Heart left ventricle (tissue), 13 donors: ENCODE data around the gene FCHSD1.

Experiments used
- CTCF ChIP-seq, 12 donors: fragments of 200-600 bp; sonication (generic) in 4 of 12; IDR thresholded peaks; one replicate each; pipeline versions ENCODE4 v1.5.0 to v1.8.0; 2018 to 2022; ENCODE audit warnings: antibody characterized with exemption in 12 of 12, mild to moderate bottlenecking in 5 of 12
- POLR2A ChIP-seq, 2 donors: fragments of 450-650 bp; IDR thresholded peaks; one replicate each; pipeline ENCODE4 v1.6.1; 2017; ENCODE audit warnings: antibody characterized with exemption in 2 of 2, mild to moderate bottlenecking in 2 of 2, moderate library complexity in 2 of 2
- donor health status: ischemic (EF 13 %, LVEDD 7.1; RV severe dilation, severe dysfunction).
- donor health status: DM: no; HTN: yes; CAD: no.
- donor health status: DM: no; HTN: no; CAD: no.
- donor health status: ischemic (EF 25% LVEDD 6.9; RV normal size, moderate dysfunction).
- donor health status: ischemic (EF 25% LVEDD 5.7; RV mildly dilated, moderate dysfunction).
- donor health status: ischemic (EF 35%, LVEDD 5.7; RV mildly dilated, moderate dysfunction).
- donor health status: nonischemic (EF 11% LVEDD 7.7; RV severe dilation, severe dysfunction).
- donor health status: DM: yes; HTN: yes; CAD: no.
- donor health status: PGD.
- donor health status: ischemic (EF 29% LVEDD 5.4; RV normal size, mild dysfunction).
- donor health status: nonischemic (EF 23%, LVEDD 6.1; RV moderate dilation, normal function).

- TF ChIP-seq CTCF (IDR thresholded peaks at IDR 0.05) (no peak), POLR2A (IDR thresholded peaks at IDR 0.05) (no peak)
Measured at GRCh38 chr5:141623186-141623585, 28.0 kb downstream of the FCHSD1 start.
